HG02981 (cell line): ENCODE data around the gene STON1.
"Not testable (repeated sequence)": the region's sequence is repeated elsewhere in the genome, so short reads cannot be mapped to it uniquely, and the experiment has no call there.

ENCODE experiments used
- ATAC-seq: cut with Tn5 transposase; IDR thresholded peaks from one replicate; pipeline ENCODE4 v1.9.1; 2021; ENCODE audit warnings: mild to moderate bottlenecking, moderate library complexity; ENCODE audit not compliant: unreplicated experiment

STON1 gene

DNA sequence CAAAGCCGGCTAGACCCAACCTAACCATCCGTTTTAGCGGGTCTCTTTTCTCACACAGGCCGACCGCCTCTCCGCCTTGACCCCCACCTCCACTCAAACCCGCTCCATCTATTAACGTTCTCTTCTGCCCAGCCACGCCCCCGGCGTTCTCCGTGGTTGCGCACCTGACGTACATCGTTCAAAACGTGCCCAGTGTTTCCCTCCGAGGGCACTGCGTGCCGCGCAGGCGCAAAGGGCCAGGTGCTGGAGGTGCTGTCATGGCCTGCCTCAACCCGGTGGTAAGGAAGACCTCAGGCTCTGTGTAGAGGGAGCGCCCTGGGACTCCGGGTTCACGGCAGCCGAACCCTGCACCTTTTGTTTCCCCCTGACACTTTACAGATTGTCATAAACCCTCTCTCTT lies 87.7 kb downstream of the STON1 start, which contains the start of gene GTF2A1L:
GTF2A1L (plus strand) TSS at position 239 of the 400 bp plus-strand sequence; CDS start at position 258, 19 bp downstream.
- ATAC-seq: no peak

DNA sequence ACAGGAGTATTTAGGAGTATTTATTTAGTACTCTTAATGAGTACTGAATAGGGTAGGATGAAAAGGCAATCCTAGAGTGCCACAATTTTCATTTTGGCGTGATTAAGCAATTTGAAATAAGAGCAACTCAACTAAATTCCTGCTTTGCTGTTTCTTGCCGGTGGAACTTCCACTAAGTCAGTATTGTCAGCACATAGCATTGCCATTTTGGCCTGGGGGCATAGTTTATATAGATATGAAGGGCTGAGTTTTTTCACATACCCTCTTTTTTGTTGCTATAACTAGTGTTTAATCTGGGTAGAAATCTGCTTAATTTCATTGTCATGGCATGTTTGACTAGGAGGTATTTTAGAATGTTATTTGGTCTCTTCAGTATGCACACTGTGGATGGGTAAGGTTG lies 89.6 kb downstream of the STON1 start:
- ATAC-seq: no peak

DNA sequence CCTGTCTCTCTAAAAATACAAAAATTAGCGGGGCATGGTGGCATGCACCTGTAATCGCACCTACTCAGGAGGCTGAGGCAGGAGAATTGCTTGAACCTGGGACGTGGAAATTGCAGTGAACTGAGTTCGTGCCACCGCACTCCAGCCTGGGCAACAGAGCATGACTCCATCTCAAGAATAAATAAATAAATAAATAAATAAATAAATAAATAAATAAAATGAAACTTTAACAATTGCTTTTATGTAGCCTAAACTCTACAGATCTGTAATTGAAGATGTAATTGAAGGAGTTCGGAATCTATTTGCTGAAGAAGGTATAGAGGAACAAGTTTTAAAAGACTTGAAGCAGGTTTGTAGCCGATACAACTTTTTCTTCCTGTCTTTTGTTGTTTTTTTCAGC lies 90.7 kb downstream of the STON1 start:
- no peak for ATAC-seq

DNA sequence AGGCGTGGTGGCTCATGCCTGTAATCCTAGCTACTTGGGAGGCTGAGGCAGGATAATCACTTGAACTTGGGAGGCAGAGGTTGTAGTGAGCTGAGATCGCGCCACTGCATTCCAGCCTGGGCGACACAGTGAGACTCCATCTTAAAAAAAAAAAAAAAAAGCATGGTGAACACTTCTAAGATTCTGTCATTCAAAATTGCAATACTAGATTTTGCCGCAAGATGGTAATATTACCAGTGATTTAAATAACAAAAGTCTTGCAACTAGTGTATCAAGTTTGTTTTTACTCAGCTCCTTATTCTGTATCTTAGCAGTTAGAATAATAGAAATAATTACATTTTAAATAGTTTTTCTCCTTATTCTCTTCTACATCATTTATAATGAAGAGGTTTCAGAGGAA lies 92.7 kb downstream of the STON1 start:
- ATAC-seq: not testable (repeated sequence)

DNA sequence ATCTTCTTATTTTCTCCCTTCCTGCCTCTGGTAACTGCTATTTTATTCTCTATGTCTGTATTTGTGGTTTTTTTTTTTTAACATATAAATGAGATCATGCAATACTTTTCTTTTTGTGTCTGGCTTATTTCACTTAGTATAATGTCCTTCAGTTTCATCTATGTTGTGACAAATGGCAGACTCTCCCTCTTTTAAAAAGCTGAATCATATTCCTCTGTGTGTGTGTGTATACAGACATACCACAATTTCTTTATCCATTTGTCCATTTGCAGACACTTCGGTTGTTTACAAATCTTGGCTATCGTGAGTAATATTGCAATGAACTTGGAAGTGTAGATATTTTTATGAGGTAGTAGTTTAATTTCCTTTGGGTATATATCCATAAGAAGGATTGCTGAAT lies 94.7 kb downstream of the STON1 start:
- ATAC-seq: no peak

DNA sequence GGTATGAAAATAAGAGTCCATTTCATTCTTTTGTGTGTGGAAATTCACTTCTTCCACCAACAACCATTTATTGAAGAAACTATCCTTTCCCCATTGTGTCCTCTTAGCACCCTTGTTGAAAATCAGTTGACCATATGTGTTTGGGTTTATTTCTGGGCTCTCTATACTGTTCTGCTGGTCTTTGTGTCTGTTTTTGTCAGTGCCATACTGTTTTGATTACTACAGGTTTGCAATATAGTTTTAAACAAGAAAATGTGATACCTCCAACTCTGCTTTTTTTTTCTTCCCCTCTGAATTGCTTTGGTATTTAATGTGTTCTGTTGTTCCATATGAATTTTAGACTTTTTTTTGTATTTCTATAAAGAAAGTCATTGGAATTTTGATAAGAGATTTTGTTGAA lies 96.1 kb downstream of the STON1 start:
- no peak for ATAC-seq

DNA sequence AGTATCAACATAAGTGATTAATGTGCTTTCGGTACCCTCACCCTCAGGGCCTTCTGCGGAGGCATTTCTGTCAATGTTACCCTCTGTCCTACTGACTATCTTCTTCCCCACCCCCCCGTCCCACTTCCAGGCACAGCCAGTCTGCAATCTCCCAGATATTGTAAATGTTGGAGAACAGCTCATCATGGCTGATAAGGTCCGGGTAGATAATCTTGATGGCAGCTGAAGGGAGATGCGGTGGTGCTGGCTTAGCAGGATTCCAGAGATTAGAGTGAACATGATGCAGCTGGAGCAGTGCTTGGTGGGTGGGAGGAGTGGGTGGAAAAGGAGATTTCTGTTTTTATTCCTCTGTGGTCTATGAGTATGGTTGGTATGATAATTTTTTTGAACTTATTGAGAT lies 103.2 kb downstream of the STON1 start:
- ATAC-seq: no peak

DNA sequence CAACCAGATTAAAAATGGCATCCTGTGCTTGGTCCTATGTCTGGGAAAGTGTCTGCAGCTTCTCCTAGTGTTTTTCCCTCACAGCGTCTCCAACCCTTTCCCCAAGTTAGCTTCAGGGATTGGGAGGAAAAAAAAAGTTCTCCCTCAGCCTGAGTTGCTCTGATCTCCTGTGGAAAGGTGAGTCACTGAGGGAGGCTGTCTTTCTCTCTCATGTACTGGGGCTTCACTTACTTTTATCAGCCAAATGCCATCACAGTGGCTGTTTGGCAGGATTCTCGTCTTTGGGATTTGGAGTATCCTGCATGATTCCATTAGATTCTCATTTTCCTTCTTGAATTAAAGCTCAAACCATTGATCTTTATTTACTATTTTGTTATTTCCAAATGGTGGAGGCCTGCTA lies 105.8 kb downstream of the STON1 start:
- no peak for ATAC-seq

DNA sequence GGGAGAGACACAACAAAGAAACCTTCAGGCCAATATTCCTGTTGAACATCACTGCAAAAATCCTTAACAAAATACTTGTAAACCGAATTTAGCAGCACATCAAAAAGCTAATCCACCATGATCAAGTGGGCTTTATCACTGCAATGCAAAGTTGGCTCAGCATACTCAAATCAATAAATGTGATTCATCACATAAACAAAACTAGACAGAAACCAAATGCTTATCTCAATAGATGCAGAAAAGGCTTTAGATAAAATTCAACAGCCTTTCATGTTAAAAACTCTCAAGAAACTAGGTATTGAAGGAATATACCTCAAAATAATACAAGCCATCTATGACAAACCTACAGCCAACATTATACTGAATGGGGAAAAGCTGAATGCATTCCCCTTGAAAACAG lies 108.3 kb downstream of the STON1 start:
- ATAC-seq: no peak
